Measurements from ENCODE around the gene ERCC6.

- TF ChIP-seq CTCF (conservative IDR thresholded peaks at IDR 0.05 in 1 of 2, IDR thresholded peaks at IDR 0.05 in 1 of 2; ENCODE audit: extremely low read depth in 1 of 2, insufficient read depth in 1 of 2, low read depth in 1 of 2, low read length in 2 of 2) (peak; percentile 53 to 65), EZH2 (IDR thresholded peaks at IDR 0.05; ENCODE audit: borderline replicate concordance, low read length) (no peak)
Measured at GRCh38 chr10:49512121-49512809, 26.7 kb downstream of the ERCC6 start.
